ENCODE results near the gene FHL3. TPM values are rescaled to one million over a fixed set of nuclear protein-coding genes. Genes with fewer than 3 reads are reported as not detected.

FHL3 gene
- total and polyA plus RNA-seq, 9 of the 15 experiments (the other 6 are each of a cell fraction or from before 2014, with no cell fraction given): 6.1 to 144 (median 34.1) TPM

DNA sequence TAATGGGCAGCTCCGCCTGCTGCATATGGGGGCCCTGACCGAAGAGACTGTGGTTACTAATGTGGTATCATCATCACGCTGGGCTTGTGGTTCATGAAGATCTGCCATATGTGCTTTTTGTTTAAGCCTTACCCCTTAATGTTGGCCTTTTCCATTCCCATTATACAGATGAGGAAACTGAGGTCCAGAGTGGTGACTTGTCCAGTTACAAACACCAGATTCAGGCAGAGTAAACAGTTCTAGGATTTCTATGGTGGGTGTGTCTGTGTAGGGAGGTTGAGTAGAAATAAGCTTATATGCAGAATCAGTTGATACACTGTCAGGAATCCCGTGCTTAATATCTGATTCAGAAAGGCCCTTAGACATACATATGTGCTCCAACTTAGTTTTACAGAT is 7.9 kb upstream of the FHL3 start:
- Histone ChIP-seq H3K36me3 (ENCODE audit: control insufficient read depth, insufficient read depth, low read length) (peaks cover 48% of the 10 kb centered on the region), H3K9me1 (ENCODE audit: control insufficient read depth, insufficient read depth, low read length) (no peaks in the 10 kb centered on the region), H3K4me1 (replicated peaks in 1 of 2; ENCODE audit: control insufficient read depth in 2 of 2, insufficient read depth in 2 of 2, low read length in 2 of 2) (peaks cover 25 to 61% of the 10 kb centered on the region in 2 experiments), H3K27me3 (ENCODE audit: control insufficient read depth in 2 of 2, insufficient read depth in 2 of 2, low read length in 2 of 2) (no peaks in the 10 kb centered on the region), H3K4me2 (ENCODE audit: insufficient read depth, low read length) (peak overlapping the region; percentile 99), H3K79me2 (ENCODE audit: control insufficient read depth, insufficient read depth, low read length) (peaks cover 68% of the 10 kb centered on the region), H3K27ac (ENCODE audit: extremely low read depth, low read depth, low read length) (peak overlapping the region; percentile 98), H2AFZ (ENCODE audit: low read depth, low read length) (peak overlapping the region; percentile 93), H4K20me1 (replicated peaks; ENCODE audit: control insufficient read depth, insufficient read depth, low read length) (0 out of 2 replicates have a peak, but pooled peaks cover 7% of the 10 kb centered on the region), H3K9ac (ENCODE audit: insufficient read depth in 1 of 2, low read depth in 2 of 2, low read length in 2 of 2) (peak overlapping the region; percentile 96 to 99), H3K9me3 (replicated peaks; ENCODE audit: control insufficient read depth, insufficient read depth, low read depth, low read length) (no peaks in the 10 kb centered on the region), H3K4me3 (peak overlapping the region; percentile 89)
- 2% methylated on average over 4 of the region's 4 CpGs for WGBS (ENCODE audit: insufficient coverage, low coverage, missing lambda C conversion rate)
- no peak for ATAC-seq
- peak; percentile 19 for FAIRE-seq
- ChIA-PET CTCF (ENCODE audit: low intra/inter-chr PET ratio) (no interaction called here), POLR2A (interaction anchor here (0.7 to 6.7 kb wide), 8 partner anchors 10 to 883 kb away, joined by 3 to 71 read pairs (median 8); no protein-coding TSS in a partner anchor)
- DNase-seq (ENCODE audit: extremely low read depth in 1 of 4, low spot score in 3 of 4): peak in 1 of 4 experiments; percentile 60
- TSS peak; percentile 61 for BruUV-seq (replicated peaks)
- intact Hi-C loops (cut with micrococcal nuclease): loop anchor here (5.0 kb wide), 1 partner anchor 321 kb away; the partner anchor contains the start of gene CDCA8
- in situ Hi-C loops (cut with MboI): no loop called here
- no peak for TF ChIP-seq BRD4 (IDR thresholded peaks at IDR 0.05)
- no peak for TF ChIP-seq E4F1 (CRISPR knock-in tag; IDR thresholded peaks at IDR 0.05; ENCODE audit: borderline replicate concordance)
- no peak for TF ChIP-seq CSDE1 (IDR thresholded peaks at IDR 0.05)
- no peak for TF ChIP-seq RBM34 (IDR thresholded peaks at IDR 0.05; ENCODE audit: borderline replicate concordance, insufficient read depth, low read length)
- no peak for TF ChIP-seq SAP30 (IDR thresholded peaks at IDR 0.05; ENCODE audit: borderline replicate concordance, insufficient read depth, low read depth, low read length, poor library complexity, severe bottlenecking)
- peak; percentile 92 for TF ChIP-seq ADNP (tag; IDR thresholded peaks at IDR 0.05)
- TF ChIP-seq ATF2 (CRISPR knock-in tag; IDR thresholded peaks at IDR 0.05): no peak
- TF ChIP-seq, protein P1, sequence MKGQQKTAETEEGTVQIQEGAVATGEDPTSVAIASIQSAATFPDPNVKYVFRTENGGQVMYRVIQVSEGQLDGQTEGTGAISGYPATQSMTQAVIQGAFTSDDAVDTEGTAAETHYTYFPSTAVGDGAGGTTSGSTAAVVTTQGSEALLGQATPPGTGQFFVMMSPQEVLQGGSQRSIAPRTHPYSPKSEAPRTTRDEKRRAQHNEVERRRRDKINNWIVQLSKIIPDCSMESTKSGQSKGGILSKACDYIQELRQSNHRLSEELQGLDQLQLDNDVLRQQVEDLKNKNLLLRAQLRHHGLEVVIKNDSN (CRISPR knock-in tag; IDR thresholded peaks at IDR 0.05): no peak
- TF ChIP-seq, protein P2, sequence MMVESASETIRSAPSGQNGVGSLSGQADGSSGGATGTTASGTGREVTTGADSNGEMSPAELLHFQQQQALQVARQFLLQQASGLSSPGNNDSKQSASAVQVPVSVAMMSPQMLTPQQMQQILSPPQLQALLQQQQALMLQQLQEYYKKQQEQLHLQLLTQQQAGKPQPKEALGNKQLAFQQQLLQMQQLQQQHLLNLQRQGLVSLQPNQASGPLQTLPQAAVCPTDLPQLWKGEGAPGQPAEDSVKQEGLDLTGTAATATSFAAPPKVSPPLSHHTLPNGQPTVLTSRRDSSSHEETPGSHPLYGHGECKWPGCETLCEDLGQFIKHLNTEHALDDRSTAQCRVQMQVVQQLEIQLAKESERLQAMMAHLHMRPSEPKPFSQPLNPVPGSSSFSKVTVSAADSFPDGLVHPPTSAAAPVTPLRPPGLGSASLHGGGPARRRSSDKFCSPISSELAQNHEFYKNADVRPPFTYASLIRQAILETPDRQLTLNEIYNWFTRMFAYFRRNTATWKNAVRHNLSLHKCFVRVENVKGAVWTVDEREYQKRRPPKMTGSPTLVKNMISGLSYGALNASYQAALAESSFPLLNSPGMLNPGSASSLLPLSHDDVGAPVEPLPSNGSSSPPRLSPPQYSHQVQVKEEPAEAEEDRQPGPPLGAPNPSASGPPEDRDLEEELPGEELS (CRISPR knock-in tag; IDR thresholded peaks at IDR 0.05; ENCODE audit: borderline replicate concordance): 0 out of 2 replicates have a peak, but pooled peaks have one; percentile 5
- TF ChIP-seq ARNT (IDR thresholded peaks at IDR 0.05): no peak
- TF ChIP-seq SIN3B (IDR thresholded peaks at IDR 0.05; ENCODE audit: low read depth): no peak
- no peak for TF ChIP-seq RFX5 (IDR thresholded peaks at IDR 0.05; ENCODE audit: low read depth, low read length)
- TF ChIP-seq ZNF133 (CRISPR knock-in tag; IDR thresholded peaks at IDR 0.05): no peak
- TF ChIP-seq U2AF1 (optimal IDR thresholded peaks at IDR 0.05; ENCODE audit: low read depth, low read length): no peak
- peak; percentile 96 for TF ChIP-seq SMARCA5 (IDR thresholded peaks at IDR 0.05)
- peak; percentile 89 to 94 for TF ChIP-seq KDM1A (IDR thresholded peaks at IDR 0.05)
- TF ChIP-seq ZNF12 (CRISPR knock-in tag; IDR thresholded peaks at IDR 0.05): no peak
